ENCODE measurements around the gene ERN1.
"Not testable (repeated sequence)": the region's sequence is repeated elsewhere in the genome, so short reads cannot be mapped to it uniquely, and the experiment has no call there.

Gene ERN1

GRCh38 chr17:64134216-64134970, 4.4 kb upstream of the ERN1 start:
- no peak for DNase-seq
- H3K9me3 Mint-ChIP-seq: no peaks in the 10 kb centered on the region
- H3K4me3 Mint-ChIP-seq: no peak overlapping the region
- H3K27ac Mint-ChIP-seq: no peak overlapping the region
- no peaks in the 10 kb centered on the region for H3K36me3 Mint-ChIP-seq (ENCODE audit: low read depth)
- H3K4me1 Mint-ChIP-seq (ENCODE audit: low read depth): peaks cover 21% of the 10 kb centered on the region
- no peaks in the 10 kb centered on the region for H3K27me3 Mint-ChIP-seq

- H3K27ac Mint-ChIP-seq: no peak overlapping the region
- H3K4me3 Mint-ChIP-seq: no peak overlapping the region
- no peaks in the 10 kb centered on the region for H3K27me3 Mint-ChIP-seq
- peaks cover 5% of the 10 kb centered on the region for H3K36me3 Mint-ChIP-seq (ENCODE audit: low read depth)
- H3K9me3 Mint-ChIP-seq: no peaks in the 10 kb centered on the region
- peak; percentile 54 for DNase-seq
- H3K4me1 Mint-ChIP-seq (ENCODE audit: low read depth): peaks cover 26% of the 10 kb centered on the region
Measured at GRCh38 chr17:64133546-64134215, 3.7 kb upstream of the ERN1 start.

GRCh38 chr17:64131606-64132270, 1.8 kb upstream of the ERN1 start:
- no peaks in the 10 kb centered on the region for H3K27me3 Mint-ChIP-seq
- no peaks in the 10 kb centered on the region for H3K9me3 Mint-ChIP-seq
- H3K4me3 Mint-ChIP-seq: no peak overlapping the region
- H3K27ac Mint-ChIP-seq: peak overlapping the region; percentile 97
- peaks cover 37% of the 10 kb centered on the region for H3K4me1 Mint-ChIP-seq (ENCODE audit: low read depth)
- peaks cover 7% of the 10 kb centered on the region for H3K36me3 Mint-ChIP-seq (ENCODE audit: low read depth)
- no peak for DNase-seq

- Mint-ChIP-seq H3K27ac (peak overlapping the region; percentile 97), H3K36me3 (ENCODE audit: low read depth) (peaks cover 7% of the 10 kb centered on the region), H3K4me1 (ENCODE audit: low read depth) (peaks cover 49% of the 10 kb centered on the region), H3K4me3 (peak overlapping the region; percentile 81), H3K27me3 (no peaks in the 10 kb centered on the region), H3K9me3 (no peaks in the 10 kb centered on the region)
- DNase-seq: no peak
Measured at GRCh38 chr17:64130559-64131001, 636 bp upstream of the ERN1 start.

- Mint-ChIP-seq H3K4me3 (peak overlapping the region; percentile 86), H3K27me3 (no peaks in the 10 kb centered on the region), H3K4me1 (ENCODE audit: low read depth) (peaks cover 58% of the 10 kb centered on the region), H3K36me3 (ENCODE audit: low read depth) (peaks cover 12% of the 10 kb centered on the region), H3K9me3 (no peaks in the 10 kb centered on the region), H3K27ac (peak overlapping the region; percentile 92)
- DNase-seq: peak; percentile 55
Measured at GRCh38 chr17:64129515-64129764, 504 bp downstream of the ERN1 start.

- no peak for DNase-seq
- Mint-ChIP-seq H3K4me1 (ENCODE audit: low read depth) (peaks cover 61% of the 10 kb centered on the region), H3K27ac (peak overlapping the region; percentile 92), H3K4me3 (peak overlapping the region; percentile 86), H3K36me3 (ENCODE audit: low read depth) (peaks cover 14% of the 10 kb centered on the region), H3K27me3 (no peaks in the 10 kb centered on the region), H3K9me3 (no peaks in the 10 kb centered on the region)
Measured at GRCh38 chr17:64128787-64129514, 993 bp downstream of the ERN1 start.

GRCh38 chr17:64126918-64127317, 3.0 kb downstream of the ERN1 start:
- Mint-ChIP-seq H3K36me3 (ENCODE audit: low read depth) (peaks cover 16% of the 10 kb centered on the region), H3K4me3 (peak overlapping the region; percentile 53)

GRCh38 chr17:64125937-64126336, 4.0 kb downstream of the ERN1 start:
- no peaks in the 10 kb centered on the region for H3K9me3 Mint-ChIP-seq
- H3K27ac Mint-ChIP-seq: no peak overlapping the region
- no peak for DNase-seq
- peaks cover 16% of the 10 kb centered on the region for H3K36me3 Mint-ChIP-seq (ENCODE audit: low read depth)
- peaks cover 71% of the 10 kb centered on the region for H3K4me1 Mint-ChIP-seq (ENCODE audit: low read depth)
- H3K4me3 Mint-ChIP-seq: no peak overlapping the region
- H3K27me3 Mint-ChIP-seq: no peaks in the 10 kb centered on the region

More at GRCh38 chr17:64126918-64127317, 3.0 kb downstream of the ERN1 start:
- Mint-ChIP-seq H3K27me3 (no peaks in the 10 kb centered on the region), H3K27ac (peak overlapping the region; percentile 33), H3K4me1 (ENCODE audit: low read depth) (peaks cover 71% of the 10 kb centered on the region), H3K9me3 (no peaks in the 10 kb centered on the region)
- DNase-seq: no peak

- Mint-ChIP-seq H3K9me3 (no peaks in the 10 kb centered on the region), H3K27me3 (no peaks in the 10 kb centered on the region), H3K4me3 (no peak overlapping the region), H3K36me3 (ENCODE audit: low read depth) (peaks cover 17% of the 10 kb centered on the region), H3K27ac (no peak overlapping the region), H3K4me1 (ENCODE audit: low read depth) (peaks cover 76% of the 10 kb centered on the region)
- DNase-seq: no peak
Measured at GRCh38 chr17:64124609-64125008, 5.3 kb downstream of the ERN1 start.

GRCh38 chr17:64123114-64123513, 6.8 kb downstream of the ERN1 start:
- H3K4me1 Mint-ChIP-seq (ENCODE audit: low read depth): peaks cover 75% of the 10 kb centered on the region
- no peaks in the 10 kb centered on the region for H3K9me3 Mint-ChIP-seq
- H3K27ac Mint-ChIP-seq: no peak overlapping the region

GRCh38 chr17:64120972-64121786, 8.8 kb downstream of the ERN1 start:
- H3K4me1 Mint-ChIP-seq (ENCODE audit: low read depth): peaks cover 75% of the 10 kb centered on the region
- peak overlapping the region; percentile 91 for H3K27ac Mint-ChIP-seq
- H3K36me3 Mint-ChIP-seq (ENCODE audit: low read depth): peaks cover 10% of the 10 kb centered on the region
- peak overlapping the region; percentile 45 for H3K4me3 Mint-ChIP-seq
- not testable (repeated sequence) for H3K27me3 Mint-ChIP-seq, H3K9me3 Mint-ChIP-seq
- peak; percentile 36 for DNase-seq

More at GRCh38 chr17:64123114-64123513, 6.8 kb downstream of the ERN1 start:
- Mint-ChIP-seq H3K4me3 (no peak overlapping the region), H3K36me3 (ENCODE audit: low read depth) (peaks cover 12% of the 10 kb centered on the region), H3K27me3 (no peaks in the 10 kb centered on the region)
- no peak for DNase-seq

GRCh38 chr17:64120159-64120810, 9.7 kb downstream of the ERN1 start:
- H3K36me3 Mint-ChIP-seq (ENCODE audit: low read depth): peaks cover 10% of the 10 kb centered on the region
- no peaks in the 10 kb centered on the region for H3K9me3 Mint-ChIP-seq
- H3K27ac Mint-ChIP-seq: peak overlapping the region; percentile 91
- H3K4me1 Mint-ChIP-seq (ENCODE audit: low read depth): peaks cover 75% of the 10 kb centered on the region
- no peak for DNase-seq
- H3K27me3 Mint-ChIP-seq: no peaks in the 10 kb centered on the region
- H3K4me3 Mint-ChIP-seq: no peak overlapping the region
